GM23338 (cell line): ENCODE data around the gene TMEM140. TPM values are rescaled to one million over a fixed set of nuclear protein-coding genes. Genes with fewer than 3 reads are reported as not detected.

Experiments used
- ATAC-seq: fragments of 200-7000 bp; cut with Tn5 transposase; 3 replicates; pipeline ENCODE4 v1.9.1; 2020
- DNase-seq: peaks from one replicate; pipeline ENCODE4 v3.0.0-alpha.2; 2015; ENCODE audit warnings: low spot score
- H2AFZ ChIP-seq: fragments of 200-600 bp; sonication (generic); 2 replicates; pipeline ENCODE4 v1.8.0; 2016; ENCODE audit warnings: antibody characterized with exemption, mild to moderate bottlenecking, moderate library complexity
- H3F3A ChIP-seq: fragments of 200-600 bp; sonication (generic); replicated peaks from 2 replicates; pipeline ENCODE4 v1.8.0; 2017; ENCODE audit warnings: antibody characterized with exemption, mixed run types, low read depth
- H3K27ac ChIP-seq: fragments of 200-600 bp; sonication (generic); 2 replicates; pipeline ENCODE4 v1.6.1; 2016; ENCODE audit warnings: low read depth
- H3K27me3 ChIP-seq: fragments of 200-600 bp; sonication (generic); 2 replicates; pipeline ENCODE4 v1.8.0; 2016; ENCODE audit warnings: mild to moderate bottlenecking, mixed run types, moderate library complexity; ENCODE audit not compliant: insufficient read depth
- H3K36me3 ChIP-seq: fragments of 200-600 bp; sonication (generic); 2 replicates; pipeline ENCODE4 v1.8.0; 2016; ENCODE audit warnings: mild to moderate bottlenecking; ENCODE audit not compliant: insufficient read depth
- H3K4me1 ChIP-seq: fragments of 200-600 bp; sonication (generic); 2 replicates; pipeline ENCODE4 v1.8.0; 2016; ENCODE audit warnings: mild to moderate bottlenecking, moderate library complexity; ENCODE audit not compliant: insufficient read depth
- H3K4me2 ChIP-seq: fragments of 200-600 bp; sonication (generic); 2 replicates; pipeline ENCODE4 v1.7.1; 2017; ENCODE audit warnings: mixed run types
- H3K4me3 ChIP-seq: fragments of 200-600 bp; sonication (generic); 2 replicates; pipeline ENCODE4 v1.6.1; 2016; ENCODE audit warnings: mixed run types
- H3K79me2 ChIP-seq: fragments of 200-600 bp; sonication (generic); replicated peaks from 2 replicates; pipeline ENCODE4 v1.8.0; 2017; ENCODE audit warnings: mild to moderate bottlenecking; ENCODE audit not compliant: insufficient read depth
- H3K9me2 ChIP-seq: fragments of 200-600 bp; sonication (generic); 2 replicates; pipeline ENCODE4 v1.8.0; 2017; ENCODE audit not compliant: insufficient read depth
- H4K20me1 ChIP-seq: fragments of 200-600 bp; sonication (generic); replicated peaks from 2 replicates; pipeline ENCODE4 v1.8.0; 2017; ENCODE audit warnings: mild to moderate bottlenecking; ENCODE audit not compliant: insufficient read depth
- H3K27ac Mint-ChIP-seq: 2 replicates; pipeline ENCODE4 v1.8.0; 2020; ENCODE audit warnings: inconsistent platforms, mild to moderate bottlenecking, moderate library complexity, mixed read lengths
- H3K27me3 Mint-ChIP-seq: 3 replicates; pipeline ENCODE4 v1.8.0; 2022; ENCODE audit warnings: low read depth, mild to moderate bottlenecking, moderate library complexity, mixed read lengths, inconsistent platforms; ENCODE audit not compliant: insufficient read depth, poor library complexity
- H3K36me3 Mint-ChIP-seq: 3 replicates; pipeline ENCODE4 v1.8.0; 2021; ENCODE audit warnings: low read depth, mild to moderate bottlenecking, inconsistent platforms, moderate library complexity, mixed read lengths
- H3K4me1 Mint-ChIP-seq: 3 replicates; pipeline ENCODE4 v1.8.0; 2020; ENCODE audit warnings: mild to moderate bottlenecking, inconsistent platforms, mixed read lengths
- H3K4me3 Mint-ChIP-seq: 3 replicates; pipeline ENCODE4 v1.8.0; 2021; ENCODE audit warnings: moderate library complexity, mild to moderate bottlenecking, inconsistent platforms, mixed read lengths
- H3K9me3 Mint-ChIP-seq: 3 replicates; pipeline ENCODE4 v1.8.0; 2020; ENCODE audit warnings: moderate library complexity, mild to moderate bottlenecking, inconsistent platforms, mixed read lengths
- CREB1 ChIP-seq: fragments of 250-450 bp; sonication (Bioruptor Pico); IDR thresholded peaks from 2 replicates; pipeline ENCODE4 v1.5.0; 2020; ENCODE audit warnings: low read depth, mild to moderate bottlenecking, moderate library complexity
- EZH2 ChIP-seq: fragments of 200-600 bp; sonication (generic); IDR thresholded peaks from one replicate; pipeline ENCODE4 v1.8.0; 2017; ENCODE audit warnings: antibody characterized with exemption, mild to moderate bottlenecking, low read depth; ENCODE audit not compliant: unreplicated experiment
- EZH2phosphoT487 ChIP-seq: fragments of 200-600 bp; sonication (generic); IDR thresholded peaks from one replicate; pipeline ENCODE4 v1.8.1; 2018; ENCODE audit warnings: antibody characterized with exemption; ENCODE audit not compliant: unreplicated experiment
- JUNB ChIP-seq: IDR thresholded peaks from one replicate; pipeline ENCODE4 v1.6.1; 2016; ENCODE audit warnings: antibody characterized with exemption; ENCODE audit not compliant: unreplicated experiment
- NANOG ChIP-seq: IDR thresholded peaks from 2 replicates; pipeline ENCODE4 v1.6.1; 2016; ENCODE audit warnings: antibody characterized with exemption, borderline replicate concordance
- POLR2AphosphoS5 ChIP-seq: IDR thresholded peaks from 2 replicates; pipeline ENCODE4 v1.6.1; 2016; ENCODE audit warnings: antibody characterized with exemption, low read depth
- ZNF114 ChIP-seq: fragments of 250-450 bp; sonication (Bioruptor Pico); IDR thresholded peaks from 2 replicates; pipeline ENCODE4 v1.5.0; 2020; ENCODE audit warnings: mild to moderate bottlenecking, moderate library complexity
- polyA plus RNA-seq: library from polyadenylated mRNA; unstranded; fragments of >200 nt; fragmentation: Nextera tagmentation; extraction: Ambion mirVana; gene quantifications from 2 replicates; pipeline ENCODE4 v1.2.1, GENCODE V29; 2016
- total RNA-seq: library from RNA; depleted of rRNA; stranded (reverse); fragments of >200 nt; shearing (Covaris generic); gene quantifications from 2 replicates; pipeline ENCODE4 v1.2.3, GENCODE V29; 2014
- TF ChIP-seq, protein P1 (sequence below): IDR thresholded peaks from one replicate; pipeline ENCODE4 v1.6.1; 2018; ENCODE audit warnings: antibody characterized with exemption; ENCODE audit not compliant: unreplicated experiment
- TF ChIP-seq, protein P2 (sequence below): IDR thresholded peaks from 2 replicates; pipeline ENCODE4 v1.6.1; 2016; ENCODE audit warnings: antibody characterized with exemption

Gene TMEM140
- total and polyA plus RNA-seq, 2 experiments from 2014 or later: 2.7 TPM; not detected in 1

GRCh38 chr7:135147341-135147898 lies 452 bp upstream of the TMEM140 start:
- no peak overlapping the region for H3K4me2 ChIP-seq
- Mint-ChIP-seq H3K27me3 (no peaks in the 10 kb centered on the region), H3K36me3 (no peaks in the 10 kb centered on the region), H3K4me1 (peaks cover 8% of the 10 kb centered on the region; the same call in 2 of the 3 replicates), H3K4me3 (no peak overlapping the region), H3K27ac (no peak overlapping the region), H3K9me3 (no peaks in the 10 kb centered on the region)
- DNase-seq (no peak), ATAC-seq (no peak)
- H3F3A ChIP-seq: no peaks in the 10 kb centered on the region
- H2AFZ ChIP-seq: peak overlapping the region; percentile 3; the same call in 1 of the 2 replicates
- H3K79me2 ChIP-seq: no peaks in the 10 kb centered on the region
- H3K4me1 ChIP-seq: no peaks in the 10 kb centered on the region; the same call in 1 of the 2 replicates
- H3K27ac ChIP-seq: no peak overlapping the region
- H3K9me2 ChIP-seq: 0 out of 2 replicates have a peak, but pooled peaks cover 2% of the 10 kb centered on the region
- 0 out of 2 replicates have a peak, but pooled peaks cover 3% of the 10 kb centered on the region for H4K20me1 ChIP-seq
- TF ChIP-seq EZH2: no peak
- H3K4me3 ChIP-seq: no peak overlapping the region
- no peaks in the 10 kb centered on the region for H3K36me3 ChIP-seq
- H3K27me3 ChIP-seq: no peaks in the 10 kb centered on the region

GRCh38 chr7:135150072-135150782 lies 2.4 kb downstream of the TMEM140 start:
- Mint-ChIP-seq H3K4me1 (peaks cover 8% of the 10 kb centered on the region; the same call in 2 of the 3 replicates), H3K4me3 (no peak overlapping the region), H3K9me3 (peaks cover 18% of the 10 kb centered on the region; the same call in 2 of the 3 replicates), H3K36me3 (peaks cover 8% of the 10 kb centered on the region; the same call in 2 of the 3 replicates), H3K27ac (no peak overlapping the region), H3K27me3 (no peaks in the 10 kb centered on the region)
- Histone ChIP-seq H3K4me1 (no peaks in the 10 kb centered on the region; the same call in 1 of the 2 replicates), H2AFZ (no peak overlapping the region), H3K4me3 (no peak overlapping the region), H3K36me3 (no peaks in the 10 kb centered on the region; the same call in 1 of the 2 replicates), H3K27me3 (no peaks in the 10 kb centered on the region), H3K27ac (no peak overlapping the region), H3K4me2 (no peak overlapping the region), H4K20me1 (no peaks in the 10 kb centered on the region), H3F3A (no peaks in the 10 kb centered on the region), H3K9me2 (0 out of 2 replicates have a peak, but pooled peaks cover 5% of the 10 kb centered on the region), H3K79me2 (no peaks in the 10 kb centered on the region)
- no peak for ATAC-seq
- TF ChIP-seq, protein P1, sequence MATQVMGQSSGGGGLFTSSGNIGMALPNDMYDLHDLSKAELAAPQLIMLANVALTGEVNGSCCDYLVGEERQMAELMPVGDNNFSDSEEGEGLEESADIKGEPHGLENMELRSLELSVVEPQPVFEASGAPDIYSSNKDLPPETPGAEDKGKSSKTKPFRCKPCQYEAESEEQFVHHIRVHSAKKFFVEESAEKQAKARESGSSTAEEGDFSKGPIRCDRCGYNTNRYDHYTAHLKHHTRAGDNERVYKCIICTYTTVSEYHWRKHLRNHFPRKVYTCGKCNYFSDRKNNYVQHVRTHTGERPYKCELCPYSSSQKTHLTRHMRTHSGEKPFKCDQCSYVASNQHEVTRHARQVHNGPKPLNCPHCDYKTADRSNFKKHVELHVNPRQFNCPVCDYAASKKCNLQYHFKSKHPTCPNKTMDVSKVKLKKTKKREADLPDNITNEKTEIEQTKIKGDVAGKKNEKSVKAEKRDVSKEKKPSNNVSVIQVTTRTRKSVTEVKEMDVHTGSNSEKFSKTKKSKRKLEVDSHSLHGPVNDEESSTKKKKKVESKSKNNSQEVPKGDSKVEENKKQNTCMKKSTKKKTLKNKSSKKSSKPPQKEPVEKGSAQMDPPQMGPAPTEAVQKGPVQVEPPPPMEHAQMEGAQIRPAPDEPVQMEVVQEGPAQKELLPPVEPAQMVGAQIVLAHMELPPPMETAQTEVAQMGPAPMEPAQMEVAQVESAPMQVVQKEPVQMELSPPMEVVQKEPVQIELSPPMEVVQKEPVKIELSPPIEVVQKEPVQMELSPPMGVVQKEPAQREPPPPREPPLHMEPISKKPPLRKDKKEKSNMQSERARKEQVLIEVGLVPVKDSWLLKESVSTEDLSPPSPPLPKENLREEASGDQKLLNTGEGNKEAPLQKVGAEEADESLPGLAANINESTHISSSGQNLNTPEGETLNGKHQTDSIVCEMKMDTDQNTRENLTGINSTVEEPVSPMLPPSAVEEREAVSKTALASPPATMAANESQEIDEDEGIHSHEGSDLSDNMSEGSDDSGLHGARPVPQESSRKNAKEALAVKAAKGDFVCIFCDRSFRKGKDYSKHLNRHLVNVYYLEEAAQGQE: no peak
- TF ChIP-seq EZH2phosphoT487 (no peak), CREB1 (no peak), JUNB (no peak), POLR2AphosphoS5 (no peak), ZNF114 (CRISPR knock-in tag) (no peak), NANOG (no peak)
- TF ChIP-seq, protein P2, sequence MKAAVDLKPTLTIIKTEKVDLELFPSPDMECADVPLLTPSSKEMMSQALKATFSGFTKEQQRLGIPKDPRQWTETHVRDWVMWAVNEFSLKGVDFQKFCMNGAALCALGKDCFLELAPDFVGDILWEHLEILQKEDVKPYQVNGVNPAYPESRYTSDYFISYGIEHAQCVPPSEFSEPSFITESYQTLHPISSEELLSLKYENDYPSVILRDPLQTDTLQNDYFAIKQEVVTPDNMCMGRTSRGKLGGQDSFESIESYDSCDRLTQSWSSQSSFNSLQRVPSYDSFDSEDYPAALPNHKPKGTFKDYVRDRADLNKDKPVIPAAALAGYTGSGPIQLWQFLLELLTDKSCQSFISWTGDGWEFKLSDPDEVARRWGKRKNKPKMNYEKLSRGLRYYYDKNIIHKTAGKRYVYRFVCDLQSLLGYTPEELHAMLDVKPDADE: no peak
- DNase-seq: no peak
